Effector memory CD8-positive, alpha-beta T cell (primary cell): ENCODE measurements around the gene SFXN1.

Experiments
- ATAC-seq: fragments of 150-1000 bp; cut with Tn5 transposase; replicated peaks from 2 replicates; pipeline ENCODE4 v1.10.0; 2021; ENCODE audit warnings: mild to moderate bottlenecking, moderate library complexity
- DNase-seq, 3 experiments: peaks; one replicate each; pipeline ENCODE4 v3.0.0; 2021
- H3K27ac Mint-ChIP-seq, 2 donors: one replicate each; pipeline ENCODE4 v1.8.0; 2022; ENCODE audit warnings: mild to moderate bottlenecking in 2 of 2, mixed read lengths in 2 of 2, moderate library complexity in 2 of 2
- H3K27me3 Mint-ChIP-seq, 2 donors: one replicate each; pipeline ENCODE4 v1.8.0; 2022; ENCODE audit warnings: mixed read lengths in 2 of 2
- H3K36me3 Mint-ChIP-seq: one replicate; pipeline ENCODE4 v1.8.0; 2022; ENCODE audit warnings: mild to moderate bottlenecking, moderate library complexity, mixed read lengths; ENCODE audit not compliant: insufficient read depth
- H3K4me1 Mint-ChIP-seq, 2 donors: one replicate each; pipeline ENCODE4 v1.8.0; 2022; ENCODE audit warnings: low read depth in 2 of 2, mixed read lengths in 2 of 2
- H3K4me3 Mint-ChIP-seq, 2 donors: one replicate each; pipeline ENCODE4 v1.8.0; 2022; ENCODE audit warnings: mild to moderate bottlenecking in 2 of 2, mixed read lengths in 2 of 2, moderate library complexity in 2 of 2
- H3K9me3 Mint-ChIP-seq, 2 donors: one replicate each; pipeline ENCODE4 v1.8.0; 2022; ENCODE audit warnings: mixed read lengths in 2 of 2

Gene SFXN1

GRCh38 chr5:175456105-175456742 lies 22.1 kb upstream of the SFXN1 start:
- peaks cover under 1% of the 10 kb centered on the region for H3K36me3 Mint-ChIP-seq
- peaks cover 54 to 74% of the 10 kb centered on the region in 2 donors for H3K27me3 Mint-ChIP-seq
- no peak overlapping the region for H3K4me3 Mint-ChIP-seq
- no peaks in the 10 kb centered on the region for H3K4me1 Mint-ChIP-seq
- DNase-seq (no peak), ATAC-seq (no peak)
- no peak overlapping the region for H3K27ac Mint-ChIP-seq
- H3K9me3 Mint-ChIP-seq: no peaks in the 10 kb centered on the region

DNA sequence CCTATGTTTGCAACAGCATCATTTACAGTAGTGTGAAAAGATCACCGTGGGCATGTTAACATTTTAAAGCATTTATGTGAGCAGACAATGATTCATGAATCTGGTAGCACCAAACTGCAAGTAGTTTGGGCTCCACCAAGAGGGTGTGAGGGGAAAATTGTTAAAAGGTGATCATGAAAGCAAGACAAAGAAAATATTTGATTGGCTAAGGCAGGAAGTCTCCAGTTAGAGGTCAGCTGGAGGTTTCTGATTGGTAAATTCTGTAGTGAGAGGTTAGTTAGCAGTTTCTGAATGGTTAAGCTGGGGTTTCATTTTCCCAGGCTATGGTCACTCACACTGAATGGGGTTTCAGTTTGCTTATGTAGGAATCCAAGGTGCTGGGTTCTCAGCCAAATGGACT lies 20.9 kb upstream of the SFXN1 start:
- DNase-seq (no peak), ATAC-seq (no peak)
- Mint-ChIP-seq H3K4me3 (no peak overlapping the region), H3K4me1 (no peaks in the 10 kb centered on the region), H3K36me3 (no peaks in the 10 kb centered on the region), H3K27me3 (peaks cover 44 to 68% of the 10 kb centered on the region in 2 donors), H3K9me3 (no peaks in the 10 kb centered on the region), H3K27ac (no peak overlapping the region)

- Mint-ChIP-seq H3K4me1 (peaks cover 3 to 8% of the 10 kb centered on the region in 2 donors), H3K27me3 (peaks cover 19 to 42% of the 10 kb centered on the region in 2 donors), H3K4me3 (no peak overlapping the region), H3K9me3 (no peaks in the 10 kb centered on the region), H3K27ac (no peak overlapping the region), H3K36me3 (no peaks in the 10 kb centered on the region)
- DNase-seq (no peak), ATAC-seq (no peak)
Observed at GRCh38 chr5:175460126-175460525, 18.2 kb upstream of the SFXN1 start.

DNA sequence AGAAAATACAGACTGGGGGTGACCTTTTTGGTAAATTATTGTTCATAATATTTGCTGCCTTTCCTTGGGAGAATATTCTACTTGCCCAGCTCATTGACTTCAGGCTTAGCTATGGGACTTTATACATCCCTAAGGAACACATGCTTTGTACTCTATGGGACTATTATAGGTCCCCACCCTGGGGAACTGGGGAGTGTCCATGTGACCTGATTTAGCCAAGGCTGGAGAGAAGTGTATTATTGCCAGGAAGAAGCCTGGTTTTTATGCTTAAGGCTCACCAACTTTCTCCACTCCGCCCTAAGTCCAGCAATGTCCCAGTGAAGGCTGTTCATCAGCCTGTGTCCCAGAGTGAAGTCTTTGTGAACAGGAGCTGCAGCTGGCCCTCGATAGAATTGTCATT lies 17.8 kb upstream of the SFXN1 start:
- ATAC-seq (no peak), DNase-seq (no peak)
- peaks cover 3 to 9% of the 10 kb centered on the region in 2 donors for H3K4me1 Mint-ChIP-seq
- no peaks in the 10 kb centered on the region for H3K9me3 Mint-ChIP-seq
- no peaks in the 10 kb centered on the region for H3K36me3 Mint-ChIP-seq
- H3K4me3 Mint-ChIP-seq: no peak overlapping the region
- H3K27me3 Mint-ChIP-seq: peaks cover 15 to 38% of the 10 kb centered on the region in 2 donors
- H3K27ac Mint-ChIP-seq: no peak overlapping the region

- H3K9me3 Mint-ChIP-seq: no peaks in the 10 kb centered on the region
- peaks cover 9 to 32% of the 10 kb centered on the region in 2 donors for H3K27me3 Mint-ChIP-seq
- H3K27ac Mint-ChIP-seq: no peak overlapping the region
- no peak for ATAC-seq
- DNase-seq: no peak
- H3K4me1 Mint-ChIP-seq: peaks cover 3 to 9% of the 10 kb centered on the region in 2 donors
- no peaks in the 10 kb centered on the region for H3K36me3 Mint-ChIP-seq
- H3K4me3 Mint-ChIP-seq: no peak overlapping the region
Observed at GRCh38 chr5:175461370-175461769, 17.0 kb upstream of the SFXN1 start.

- H3K27me3 Mint-ChIP-seq: peaks cover 14 to 32% of the 10 kb centered on the region in 2 donors
- no peaks in the 10 kb centered on the region for H3K9me3 Mint-ChIP-seq
- H3K4me1 Mint-ChIP-seq: peaks cover 3 to 9% of the 10 kb centered on the region in 2 donors
- no peak overlapping the region for H3K4me3 Mint-ChIP-seq
- no peak for DNase-seq
- no peak for ATAC-seq
- no peak overlapping the region for H3K27ac Mint-ChIP-seq
- no peaks in the 10 kb centered on the region for H3K36me3 Mint-ChIP-seq
Observed at GRCh38 chr5:175463641-175464040, 14.7 kb upstream of the SFXN1 start.

DNA sequence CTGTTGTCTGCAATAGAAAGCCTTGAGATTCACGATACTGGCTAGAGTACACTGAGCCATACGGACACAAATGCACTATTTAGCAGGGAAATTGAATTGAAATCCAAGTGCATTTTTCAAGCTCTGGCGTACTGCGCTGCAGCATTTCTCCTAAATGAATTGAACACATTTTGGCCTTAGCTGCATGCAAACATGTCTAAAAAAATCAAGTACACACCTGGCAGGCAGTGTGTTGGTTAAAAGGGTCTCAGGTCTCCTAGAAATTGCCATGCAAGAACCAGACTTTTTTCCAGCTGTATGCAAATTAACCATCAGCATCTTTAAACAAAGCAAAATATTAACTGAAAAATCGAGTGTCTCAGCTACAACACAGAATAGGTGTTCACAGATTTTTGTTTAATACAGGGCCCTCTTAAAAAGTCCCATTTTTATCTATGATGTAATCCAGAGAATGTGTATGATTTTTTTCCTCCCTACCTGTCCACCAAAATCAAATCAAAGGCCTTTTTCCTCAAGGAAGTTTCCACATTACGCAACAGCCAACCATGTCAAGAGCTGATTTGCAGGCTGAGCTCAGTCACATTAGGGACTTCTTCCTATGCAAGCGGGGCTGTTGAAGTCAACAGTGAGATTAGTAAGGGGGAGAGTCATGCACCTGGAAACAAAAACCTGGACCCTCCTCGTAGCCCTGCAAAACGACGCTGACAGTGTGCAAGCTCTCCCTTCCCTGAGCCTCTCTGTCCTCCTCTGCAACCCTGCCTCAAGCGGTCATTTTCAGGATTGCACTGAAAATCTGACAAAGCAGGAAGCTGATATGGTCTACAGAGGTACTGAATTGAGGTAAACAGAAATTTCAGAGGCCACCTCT lies 14.1 kb upstream of the SFXN1 start:
- peak; percentile 51 to 70 (median 53) for DNase-seq
- Mint-ChIP-seq H3K36me3 (no peaks in the 10 kb centered on the region), H3K4me3 (no peak overlapping the region), H3K9me3 (no peaks in the 10 kb centered on the region), H3K27ac (no peak overlapping the region), H3K4me1 (peaks cover 3 to 9% of the 10 kb centered on the region in 2 donors), H3K27me3 (peaks cover 17 to 26% of the 10 kb centered on the region in 2 donors)
- ATAC-seq: peak; percentile 97

DNA sequence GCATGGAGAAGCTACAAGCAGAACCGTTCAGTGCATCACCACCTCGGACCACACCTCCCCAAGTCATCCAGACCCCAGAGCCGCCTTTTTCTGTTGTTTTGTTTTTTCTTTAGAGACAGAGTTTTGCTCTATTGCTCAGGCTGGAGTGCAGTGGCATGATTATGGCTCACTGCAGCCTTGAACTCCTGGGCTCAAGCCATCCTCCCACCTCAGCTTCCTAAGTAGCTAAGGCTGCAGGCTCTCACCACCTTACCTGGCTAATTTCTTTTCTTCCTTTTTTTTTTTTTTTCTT lies 13.5 kb upstream of the SFXN1 start:
- no peak overlapping the region for H3K4me3 Mint-ChIP-seq
- ATAC-seq (no peak), DNase-seq (no peak)
- H3K27ac Mint-ChIP-seq: no peak overlapping the region
- H3K4me1 Mint-ChIP-seq: peaks cover 3 to 9% of the 10 kb centered on the region in 2 donors
- peaks cover 17 to 25% of the 10 kb centered on the region in 2 donors for H3K27me3 Mint-ChIP-seq
- no peaks in the 10 kb centered on the region for H3K9me3 Mint-ChIP-seq
- H3K36me3 Mint-ChIP-seq: no peaks in the 10 kb centered on the region

DNA sequence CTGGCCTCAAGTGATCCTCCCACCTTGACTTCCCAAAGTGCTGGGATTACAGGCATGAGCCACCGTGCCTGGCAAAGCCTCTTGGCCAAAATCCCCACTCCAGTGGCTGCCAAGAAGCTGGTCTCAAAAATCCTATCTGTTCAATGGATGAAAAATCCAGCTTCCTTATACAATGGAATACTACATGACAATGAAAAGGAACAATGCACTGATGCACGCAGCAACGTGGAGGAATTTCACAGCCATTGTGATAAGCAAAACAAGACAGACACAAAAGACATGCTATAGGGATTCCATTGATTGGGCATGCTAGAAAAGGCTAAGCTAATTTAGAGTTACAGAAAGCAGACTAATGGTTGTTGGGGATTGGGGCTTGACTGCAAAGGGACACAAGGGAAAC lies 13.1 kb upstream of the SFXN1 start:
- Mint-ChIP-seq H3K36me3 (no peaks in the 10 kb centered on the region), H3K27me3 (peaks cover 17 to 25% of the 10 kb centered on the region in 2 donors), H3K4me1 (peaks cover 3 to 9% of the 10 kb centered on the region in 2 donors), H3K4me3 (no peak overlapping the region), H3K9me3 (no peaks in the 10 kb centered on the region), H3K27ac (no peak overlapping the region)
- no peak for DNase-seq
- no peak for ATAC-seq

DNA sequence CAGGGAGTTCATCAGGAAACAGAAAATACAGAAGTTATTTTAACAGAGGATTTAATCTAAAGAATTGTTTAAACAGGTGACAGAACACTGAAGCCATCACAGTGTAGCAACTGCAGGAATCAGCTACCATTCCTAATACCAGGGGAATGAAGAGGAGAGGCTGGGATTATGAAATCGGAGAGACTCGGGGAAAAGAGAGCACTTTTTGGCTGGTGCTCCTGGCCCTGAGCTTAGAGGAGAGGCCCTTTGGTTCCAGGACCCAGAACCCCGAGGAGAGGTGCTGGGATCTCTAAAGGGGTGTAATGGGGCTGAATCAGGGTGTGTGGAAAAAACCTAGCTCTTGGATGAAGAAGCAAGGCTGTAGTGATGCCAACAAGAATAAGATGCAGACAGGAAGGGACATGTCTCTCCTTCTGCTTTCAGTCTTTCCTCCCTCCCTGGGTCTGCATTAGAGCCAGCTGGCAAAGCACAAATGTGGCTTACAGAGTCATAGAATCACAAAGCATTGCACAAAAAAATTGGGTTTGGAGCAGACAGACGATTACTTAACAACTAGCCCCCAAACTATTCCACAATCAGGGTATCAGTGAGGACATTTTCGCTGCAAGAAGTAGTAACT lies 11.6 kb upstream of the SFXN1 start:
- ATAC-seq: no peak
- Mint-ChIP-seq H3K27ac (no peak overlapping the region), H3K27me3 (peaks cover 12 to 17% of the 10 kb centered on the region in 2 donors), H3K36me3 (no peaks in the 10 kb centered on the region), H3K4me1 (peaks cover 7 to 15% of the 10 kb centered on the region in 2 donors), H3K9me3 (no peaks in the 10 kb centered on the region), H3K4me3 (no peak overlapping the region)
- DNase-seq: no peak

DNA sequence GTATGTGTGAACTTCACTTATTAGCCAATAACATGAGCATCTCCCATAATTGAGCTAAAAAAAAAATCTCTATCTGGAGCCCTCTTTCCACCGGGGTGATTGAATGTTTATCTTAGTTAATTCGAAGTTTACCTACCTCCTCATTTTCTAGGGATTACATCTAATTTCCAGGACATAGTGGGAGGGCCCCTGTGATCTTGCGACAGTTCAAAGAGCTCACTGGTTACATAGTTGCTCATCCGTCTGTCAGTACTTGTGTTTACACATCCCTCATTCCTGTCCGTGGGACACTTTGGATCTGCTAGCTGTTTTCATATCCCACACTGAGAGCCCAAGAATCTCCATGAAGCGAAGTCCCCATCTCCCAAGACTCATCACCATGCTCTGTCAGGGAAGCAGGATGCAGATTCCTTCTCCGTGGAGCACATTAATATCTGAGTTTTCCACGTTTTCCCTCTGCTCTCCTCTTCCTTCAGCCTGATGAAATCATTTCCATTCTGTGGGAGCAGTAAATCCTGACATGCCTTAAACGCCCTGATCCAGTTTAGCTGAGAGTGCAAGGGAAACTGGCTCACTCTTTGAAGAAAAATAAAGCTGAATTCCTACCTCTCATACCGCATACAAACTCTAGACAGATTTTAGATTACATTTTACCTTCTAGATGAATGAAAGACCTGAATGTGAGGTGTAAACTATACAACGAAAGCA lies 10.2 kb upstream of the SFXN1 start:
- no peak overlapping the region for H3K27ac Mint-ChIP-seq
- H3K4me3 Mint-ChIP-seq: no peak overlapping the region
- peaks cover 7 to 15% of the 10 kb centered on the region in 2 donors for H3K4me1 Mint-ChIP-seq
- H3K9me3 Mint-ChIP-seq: no peaks in the 10 kb centered on the region
- ATAC-seq: no peak
- DNase-seq: no peak
- H3K36me3 Mint-ChIP-seq: no peaks in the 10 kb centered on the region
- H3K27me3 Mint-ChIP-seq: peaks cover 12 to 17% of the 10 kb centered on the region in 2 donors

DNA sequence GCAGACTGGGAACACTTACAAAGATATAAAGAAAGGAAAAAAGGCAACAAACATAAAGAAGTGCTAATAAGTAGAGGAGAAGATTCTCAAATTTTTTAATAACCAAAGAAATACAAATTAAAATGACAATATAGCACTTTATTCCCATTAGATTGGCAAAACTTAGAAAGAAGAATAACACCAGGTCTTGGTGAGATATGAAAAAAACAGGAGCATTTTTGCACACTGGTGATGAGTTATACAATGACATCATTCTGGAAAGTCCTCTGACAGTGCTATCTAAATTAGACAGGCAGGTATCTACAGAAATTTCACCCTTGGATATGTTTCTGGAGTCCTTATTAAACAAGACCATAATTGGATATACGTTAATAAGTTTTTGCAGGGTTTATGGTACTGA lies 9.5 kb upstream of the SFXN1 start:
- Mint-ChIP-seq H3K4me3 (no peak overlapping the region), H3K27ac (no peak overlapping the region), H3K27me3 (peaks cover 12 to 19% of the 10 kb centered on the region in 2 donors), H3K36me3 (no peaks in the 10 kb centered on the region), H3K4me1 (peaks cover 7 to 15% of the 10 kb centered on the region in 2 donors), H3K9me3 (no peaks in the 10 kb centered on the region)
- ATAC-seq (no peak), DNase-seq (no peak)

- no peak for DNase-seq
- Mint-ChIP-seq H3K4me3 (no peak overlapping the region), H3K36me3 (no peaks in the 10 kb centered on the region), H3K4me1 (peaks cover 4 to 10% of the 10 kb centered on the region in 2 donors), H3K9me3 (no peaks in the 10 kb centered on the region), H3K27me3 (peaks cover 18 to 29% of the 10 kb centered on the region in 2 donors), H3K27ac (no peak overlapping the region)
- ATAC-seq: no peak
Observed at GRCh38 chr5:175469916-175470315, 8.4 kb upstream of the SFXN1 start.
